Measurements from ENCODE around the gene RNU5B-1. TPM values are rescaled to one million over a fixed set of nuclear protein-coding genes. Genes with fewer than 3 reads are reported as not detected.
A peak's percentile ranks its signal among the peaks of the same experiment; 100 is the strongest.

The RNU5B-1 gene
- total and polyA plus RNA-seq, 2 experiments from 2014 or later, result not detected

DNA sequence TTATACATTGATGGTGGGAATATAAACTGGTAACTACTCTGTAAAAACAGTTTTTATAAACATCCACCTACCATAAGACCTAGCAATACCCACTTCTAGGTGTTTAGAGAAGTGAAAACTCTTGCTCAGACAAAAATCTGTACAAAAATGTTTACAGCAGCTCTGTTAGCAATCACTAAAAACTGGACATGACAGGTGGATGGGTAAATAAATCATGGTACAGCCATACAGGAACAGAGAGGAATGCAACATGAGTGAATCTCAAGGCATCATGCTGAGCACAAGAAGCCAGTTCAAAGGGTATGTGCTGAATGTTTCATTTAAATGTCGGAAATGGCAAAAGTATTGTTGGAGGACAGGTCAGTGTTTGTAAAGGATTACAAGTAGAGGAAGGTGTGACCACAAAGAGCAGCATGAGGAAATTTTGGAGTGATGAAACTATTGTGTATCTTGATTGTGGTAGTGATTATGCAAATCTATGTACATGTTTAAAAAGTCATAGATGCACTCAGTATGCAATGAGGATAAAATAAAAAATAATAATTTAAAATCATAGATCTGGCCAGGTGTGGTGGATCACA is 11.4 kb upstream of the RNU5B-1 start:
- no peak overlapping the region for H3K4me3 ChIP-seq
- H3K79me2 ChIP-seq, result no peaks in the 10 kb centered on the region
- DNase-seq (ENCODE audit: low spot score), result no peak
- H2AFZ ChIP-seq, result no peak overlapping the region
- no peaks in the 10 kb centered on the region for H3K27me3 ChIP-seq
- TF ChIP-seq EZH2phosphoT487 (IDR thresholded peaks at IDR 0.05; ENCODE audit: low read depth, severe bottlenecking, unreplicated experiment) (no peak), EZH2 (IDR thresholded peaks at IDR 0.05; ENCODE audit: borderline replicate concordance) (no peak)
- TF ChIP-seq, protein P1, sequence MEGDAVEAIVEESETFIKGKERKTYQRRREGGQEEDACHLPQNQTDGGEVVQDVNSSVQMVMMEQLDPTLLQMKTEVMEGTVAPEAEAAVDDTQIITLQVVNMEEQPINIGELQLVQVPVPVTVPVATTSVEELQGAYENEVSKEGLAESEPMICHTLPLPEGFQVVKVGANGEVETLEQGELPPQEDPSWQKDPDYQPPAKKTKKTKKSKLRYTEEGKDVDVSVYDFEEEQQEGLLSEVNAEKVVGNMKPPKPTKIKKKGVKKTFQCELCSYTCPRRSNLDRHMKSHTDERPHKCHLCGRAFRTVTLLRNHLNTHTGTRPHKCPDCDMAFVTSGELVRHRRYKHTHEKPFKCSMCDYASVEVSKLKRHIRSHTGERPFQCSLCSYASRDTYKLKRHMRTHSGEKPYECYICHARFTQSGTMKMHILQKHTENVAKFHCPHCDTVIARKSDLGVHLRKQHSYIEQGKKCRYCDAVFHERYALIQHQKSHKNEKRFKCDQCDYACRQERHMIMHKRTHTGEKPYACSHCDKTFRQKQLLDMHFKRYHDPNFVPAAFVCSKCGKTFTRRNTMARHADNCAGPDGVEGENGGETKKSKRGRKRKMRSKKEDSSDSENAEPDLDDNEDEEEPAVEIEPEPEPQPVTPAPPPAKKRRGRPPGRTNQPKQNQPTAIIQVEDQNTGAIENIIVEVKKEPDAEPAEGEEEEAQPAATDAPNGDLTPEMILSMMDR (IDR thresholded peaks at IDR 0.05; ENCODE audit: poor library complexity), result no peak
- no peaks in the 10 kb centered on the region for H4K20me1 ChIP-seq (ENCODE audit: insufficient read depth, poor library complexity, severe bottlenecking)
- H3K9me2 ChIP-seq (replicated peaks; ENCODE audit: insufficient read depth), result no peaks in the 10 kb centered on the region
- no peaks in the 10 kb centered on the region for H3K9me3 ChIP-seq (ENCODE audit: low read depth)
- no peaks in the 10 kb centered on the region for H3K4me1 ChIP-seq (ENCODE audit: insufficient read depth)
- H3K27ac ChIP-seq, result no peak overlapping the region
- no peaks in the 10 kb centered on the region for H3K36me3 ChIP-seq (replicated peaks; ENCODE audit: insufficient read depth, low read depth)
- 52% methylated on average over 1 of the region's 1 CpG for WGBS (ENCODE audit: low lambda C conversion rate, missing lambda C conversion rate)
- H3K4me2 ChIP-seq, result no peak overlapping the region

DNA sequence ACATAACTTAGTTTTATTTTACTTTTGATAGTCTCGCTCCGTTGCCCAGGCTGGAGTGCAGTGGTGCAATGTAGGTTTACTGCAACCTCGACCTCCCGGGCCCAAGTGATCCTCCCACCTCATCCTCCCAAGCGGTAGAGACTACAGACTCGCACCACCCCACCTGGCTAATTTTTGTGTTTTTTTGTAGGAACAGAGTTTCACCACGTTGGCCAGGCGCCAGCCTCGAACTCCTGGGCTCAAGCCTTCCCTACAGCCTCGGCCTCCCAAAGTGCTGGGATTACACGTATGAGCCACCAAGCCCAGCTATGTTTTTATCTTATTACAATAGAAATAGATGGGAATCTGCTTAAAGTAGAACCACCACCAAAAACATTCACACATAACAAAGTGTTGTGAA is 5.7 kb upstream of the RNU5B-1 start:
- no peak for DNase-seq (ENCODE audit: low spot score)
- no peak overlapping the region for H3K4me2 ChIP-seq
- TF ChIP-seq EZH2phosphoT487 (IDR thresholded peaks at IDR 0.05; ENCODE audit: low read depth, severe bottlenecking, unreplicated experiment) (no peak), EZH2 (IDR thresholded peaks at IDR 0.05; ENCODE audit: borderline replicate concordance) (no peak)
- TF ChIP-seq, protein P1 (IDR thresholded peaks at IDR 0.05; ENCODE audit: poor library complexity), result no peak
- H3K79me2 ChIP-seq, result no peaks in the 10 kb centered on the region
- H3K36me3 ChIP-seq (replicated peaks; ENCODE audit: insufficient read depth, low read depth), result no peaks in the 10 kb centered on the region
- 93% methylated on average over 11 of the region's 11 CpGs for WGBS (ENCODE audit: low lambda C conversion rate, missing lambda C conversion rate)
- H4K20me1 ChIP-seq (ENCODE audit: insufficient read depth, poor library complexity, severe bottlenecking), result no peaks in the 10 kb centered on the region
- H3K9me3 ChIP-seq (ENCODE audit: low read depth), result no peaks in the 10 kb centered on the region
- no peak overlapping the region for H3K4me3 ChIP-seq
- H3K27me3 ChIP-seq, result no peaks in the 10 kb centered on the region
- H3K27ac ChIP-seq, result no peak overlapping the region
- no peak overlapping the region for H2AFZ ChIP-seq
- H3K4me1 ChIP-seq (ENCODE audit: insufficient read depth), result peaks cover 6% of the 10 kb centered on the region
- no peaks in the 10 kb centered on the region for H3K9me2 ChIP-seq (replicated peaks; ENCODE audit: insufficient read depth)

DNA sequence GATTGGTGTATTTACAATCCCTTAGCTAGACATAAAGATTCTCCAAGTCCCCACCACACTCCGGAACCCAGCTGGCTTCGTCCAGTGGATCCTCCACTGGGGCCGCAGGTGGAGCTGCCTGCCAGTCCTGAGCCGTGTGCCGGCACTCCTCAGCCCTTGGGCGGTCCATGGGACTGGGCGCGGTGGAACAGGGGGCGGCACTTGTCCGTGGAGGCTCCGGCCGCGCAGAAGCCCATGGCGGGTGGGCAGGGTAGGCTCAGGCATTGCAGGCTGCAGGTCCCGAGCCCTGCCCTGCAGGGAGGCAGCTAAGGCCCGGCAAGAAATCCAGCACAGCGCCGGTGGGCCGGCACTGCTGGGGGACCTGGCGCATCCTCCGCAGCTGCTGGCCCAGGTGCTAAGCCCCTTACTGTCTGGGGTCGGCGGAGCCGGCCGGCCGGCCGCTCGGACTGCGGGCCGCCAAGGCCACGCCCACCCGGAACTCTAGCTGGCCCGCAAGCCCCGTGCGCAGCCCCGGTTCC is 3.5 kb upstream of the RNU5B-1 start:
- Histone ChIP-seq H3K27me3 (no peaks in the 10 kb centered on the region), H2AFZ (peak overlapping the region; percentile 58), H3K4me2 (peak overlapping the region; percentile 87), H3K4me1 (ENCODE audit: insufficient read depth) (peaks cover 6% of the 10 kb centered on the region), H3K27ac (no peak overlapping the region), H4K20me1 (ENCODE audit: insufficient read depth, poor library complexity, severe bottlenecking) (no peaks in the 10 kb centered on the region), H3K79me2 (no peaks in the 10 kb centered on the region), H3K4me3 (no peak overlapping the region), H3K9me3 (ENCODE audit: low read depth) (no peaks in the 10 kb centered on the region), H3K9me2 (replicated peaks; ENCODE audit: insufficient read depth) (no peaks in the 10 kb centered on the region), H3K36me3 (replicated peaks; ENCODE audit: insufficient read depth, low read depth) (no peaks in the 10 kb centered on the region)
- TF ChIP-seq EZH2 (IDR thresholded peaks at IDR 0.05; ENCODE audit: borderline replicate concordance) (no peak), EZH2phosphoT487 (IDR thresholded peaks at IDR 0.05; ENCODE audit: low read depth, severe bottlenecking, unreplicated experiment) (no peak)
- TF ChIP-seq, protein P1 (IDR thresholded peaks at IDR 0.05; ENCODE audit: poor library complexity), result no peak
- WGBS (ENCODE audit: low lambda C conversion rate, missing lambda C conversion rate), result 34% methylated on average over 35 of the region's 36 CpGs
- DNase-seq (ENCODE audit: low spot score), result peak; percentile 64
